Body of pancreas (tissue), 4 donors: ENCODE data around the gene UBXN1.

Experiments
- CTCF ChIP-seq, 7 experiments: fragments of 450-650 bp in 4 of 7; fragments of 200-600 bp in 3 of 7; sonication (generic) in 3 of 7; IDR thresholded peaks; one replicate each; pipeline ENCODE4 v1.5.1; 2016 to 2019; ENCODE audit warnings: antibody characterized with exemption in 7 of 7
- POLR2A ChIP-seq, 3 donors: fragments of 450-650 bp; IDR thresholded peaks; one replicate each; pipeline ENCODE4 v1.6.1; 2016; ENCODE audit warnings: antibody characterized with exemption in 3 of 3, mild to moderate bottlenecking in 2 of 3

GRCh38 chr11:62694455-62695167 lies 15.7 kb upstream of the UBXN1 start:
- peak; percentile 59 to 79 (median 74) for TF ChIP-seq CTCF (IDR thresholded peaks at IDR 0.05)
- no peak for TF ChIP-seq POLR2A (IDR thresholded peaks at IDR 0.05)
